ENCODE results near the gene ZBTB17.
"Not testable (repeated sequence)": the region's sequence is repeated elsewhere in the genome, so short reads cannot be mapped to it uniquely, and the experiment has no call there.

The ZBTB17 gene

DNA sequence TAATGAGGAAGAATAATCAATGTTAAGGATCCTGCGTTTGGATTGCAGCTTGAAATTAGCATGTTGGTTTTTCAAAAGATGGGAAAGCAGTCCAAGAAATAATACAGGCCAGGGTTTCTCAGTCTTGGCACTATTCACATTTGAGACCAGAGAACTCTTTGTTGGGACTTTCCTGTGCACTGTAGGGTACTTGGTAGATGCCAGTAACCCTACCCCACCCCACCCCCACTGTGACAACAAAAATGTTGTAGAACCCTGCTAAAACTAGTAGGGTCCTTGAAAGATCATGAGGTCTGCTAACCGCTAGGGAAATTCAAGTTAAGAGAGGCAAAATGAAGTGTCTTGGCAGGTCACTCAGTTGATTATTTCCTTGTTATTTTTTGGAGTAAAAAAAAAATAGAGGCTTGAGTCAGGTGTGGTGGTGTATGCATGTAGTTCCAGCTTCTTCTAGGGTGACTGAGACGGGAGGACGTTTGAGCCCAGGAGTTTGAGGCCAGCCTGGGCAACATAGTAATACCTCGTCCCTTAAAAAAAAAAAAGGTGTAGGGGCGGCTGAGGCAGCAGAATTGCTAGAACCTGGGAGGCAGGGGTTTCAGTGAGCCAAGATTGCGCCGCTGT, 75.1 kb downstream of the ZBTB17 start:
- H3K4me3 ChIP-seq (ENCODE audit: low read depth, low read length), result no peak overlapping the region
- in situ Hi-C loops (cut with HindIII; ENCODE audit: low sequenced_read_pairs), result no loop called here
- DNase-seq (ENCODE audit: low read depth, low spot score), result no peak
- TF ChIP-seq, protein P1, sequence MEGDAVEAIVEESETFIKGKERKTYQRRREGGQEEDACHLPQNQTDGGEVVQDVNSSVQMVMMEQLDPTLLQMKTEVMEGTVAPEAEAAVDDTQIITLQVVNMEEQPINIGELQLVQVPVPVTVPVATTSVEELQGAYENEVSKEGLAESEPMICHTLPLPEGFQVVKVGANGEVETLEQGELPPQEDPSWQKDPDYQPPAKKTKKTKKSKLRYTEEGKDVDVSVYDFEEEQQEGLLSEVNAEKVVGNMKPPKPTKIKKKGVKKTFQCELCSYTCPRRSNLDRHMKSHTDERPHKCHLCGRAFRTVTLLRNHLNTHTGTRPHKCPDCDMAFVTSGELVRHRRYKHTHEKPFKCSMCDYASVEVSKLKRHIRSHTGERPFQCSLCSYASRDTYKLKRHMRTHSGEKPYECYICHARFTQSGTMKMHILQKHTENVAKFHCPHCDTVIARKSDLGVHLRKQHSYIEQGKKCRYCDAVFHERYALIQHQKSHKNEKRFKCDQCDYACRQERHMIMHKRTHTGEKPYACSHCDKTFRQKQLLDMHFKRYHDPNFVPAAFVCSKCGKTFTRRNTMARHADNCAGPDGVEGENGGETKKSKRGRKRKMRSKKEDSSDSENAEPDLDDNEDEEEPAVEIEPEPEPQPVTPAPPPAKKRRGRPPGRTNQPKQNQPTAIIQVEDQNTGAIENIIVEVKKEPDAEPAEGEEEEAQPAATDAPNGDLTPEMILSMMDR (IDR thresholded peaks at IDR 0.05; ENCODE audit: low read depth, low read length), result no peak

DNA sequence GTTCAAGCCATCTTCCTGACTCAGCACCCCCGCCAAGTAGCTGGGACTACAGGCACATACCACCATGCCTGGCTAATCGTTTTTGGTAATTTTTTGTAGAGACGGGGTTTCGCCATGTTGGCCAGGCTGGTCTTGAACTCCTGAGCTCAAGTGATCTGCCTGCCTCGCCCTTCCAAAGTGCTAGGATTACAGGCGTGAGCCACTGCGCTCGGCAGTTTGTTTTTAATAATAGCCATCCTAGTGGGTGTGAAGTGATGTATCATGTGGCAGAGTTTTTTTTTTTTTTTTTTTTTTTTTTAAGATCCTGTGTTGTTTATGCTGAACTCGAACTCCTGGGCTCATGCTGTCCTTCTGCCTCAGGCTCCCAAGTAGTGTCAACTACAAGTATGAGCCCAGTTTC, 76.6 kb downstream of the ZBTB17 start:
- TF ChIP-seq, protein P1 (IDR thresholded peaks at IDR 0.05; ENCODE audit: low read depth, low read length), result no peak
- H3K4me3 ChIP-seq (ENCODE audit: low read depth, low read length), result no peak overlapping the region
- DNase-seq (ENCODE audit: low read depth, low spot score), result no peak
- in situ Hi-C loops (cut with HindIII; ENCODE audit: low sequenced_read_pairs), result no loop called here

DNA sequence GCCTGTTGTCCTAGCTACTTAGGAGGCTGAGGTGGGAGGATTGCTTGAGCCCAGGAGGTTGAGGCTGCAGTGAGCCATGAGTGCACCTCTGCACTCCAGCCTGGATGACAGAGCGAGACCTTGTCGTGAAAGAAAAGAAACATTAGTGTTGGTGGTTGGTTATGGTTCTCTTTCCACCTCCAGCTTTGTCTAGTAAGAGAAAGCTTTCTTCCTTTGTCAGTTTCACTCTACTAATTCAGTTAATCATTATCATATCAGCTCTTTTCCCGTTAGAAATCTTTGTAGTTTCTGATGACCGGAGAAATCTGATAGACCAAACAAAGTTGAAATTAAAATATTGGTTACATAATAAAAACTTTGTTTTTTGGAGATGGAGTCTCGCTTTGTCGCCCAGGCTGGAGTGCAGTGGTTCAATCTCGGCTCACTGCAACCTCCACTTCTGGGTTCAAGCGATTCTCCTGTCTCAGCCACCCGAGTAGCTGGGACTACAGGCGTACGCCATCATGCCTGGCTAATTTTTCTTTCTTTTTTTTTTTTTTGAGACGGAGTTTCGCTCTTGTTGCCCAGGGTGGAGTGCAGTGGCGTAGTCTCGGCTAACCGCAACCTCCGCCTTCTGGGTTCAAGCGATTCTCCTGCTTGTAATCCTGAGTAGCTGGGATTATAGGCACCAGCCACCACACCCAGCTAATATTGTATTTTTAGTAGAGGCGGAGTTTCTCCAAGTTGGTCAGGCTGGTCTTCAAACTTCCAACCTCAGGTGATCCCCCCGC, 78.9 kb downstream of the ZBTB17 start:
- H3K4me3 ChIP-seq (ENCODE audit: low read depth, low read length); in situ Hi-C loops (cut with HindIII; ENCODE audit: low sequenced_read_pairs); DNase-seq (ENCODE audit: low read depth, low spot score): not testable (repeated sequence)

DNA sequence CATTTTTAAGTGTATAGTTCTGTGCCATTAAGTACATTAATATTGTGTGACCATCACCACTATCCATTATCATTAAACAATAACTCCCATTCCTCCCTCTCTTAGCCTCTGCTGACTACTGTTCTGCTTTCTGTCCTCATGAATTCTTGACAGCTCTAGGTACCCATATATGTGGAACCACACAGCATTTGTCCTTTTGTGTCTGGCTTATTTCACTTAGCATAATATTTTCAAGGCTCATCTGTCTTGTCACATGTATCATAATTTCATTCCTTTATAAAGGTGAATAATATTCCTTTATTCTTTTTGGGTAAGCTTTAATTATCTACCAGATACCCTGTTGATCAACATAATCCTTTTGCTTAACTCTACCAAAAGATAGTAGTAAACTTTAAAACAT, 80.7 kb downstream of the ZBTB17 start:
- TF ChIP-seq, protein P1 (IDR thresholded peaks at IDR 0.05; ENCODE audit: low read depth, low read length), result no peak
- no peak for DNase-seq (ENCODE audit: low read depth, low spot score)
- H3K4me3 ChIP-seq (ENCODE audit: low read depth, low read length), result no peak overlapping the region
- in situ Hi-C loops (cut with HindIII; ENCODE audit: low sequenced_read_pairs), result no loop called here

DNA sequence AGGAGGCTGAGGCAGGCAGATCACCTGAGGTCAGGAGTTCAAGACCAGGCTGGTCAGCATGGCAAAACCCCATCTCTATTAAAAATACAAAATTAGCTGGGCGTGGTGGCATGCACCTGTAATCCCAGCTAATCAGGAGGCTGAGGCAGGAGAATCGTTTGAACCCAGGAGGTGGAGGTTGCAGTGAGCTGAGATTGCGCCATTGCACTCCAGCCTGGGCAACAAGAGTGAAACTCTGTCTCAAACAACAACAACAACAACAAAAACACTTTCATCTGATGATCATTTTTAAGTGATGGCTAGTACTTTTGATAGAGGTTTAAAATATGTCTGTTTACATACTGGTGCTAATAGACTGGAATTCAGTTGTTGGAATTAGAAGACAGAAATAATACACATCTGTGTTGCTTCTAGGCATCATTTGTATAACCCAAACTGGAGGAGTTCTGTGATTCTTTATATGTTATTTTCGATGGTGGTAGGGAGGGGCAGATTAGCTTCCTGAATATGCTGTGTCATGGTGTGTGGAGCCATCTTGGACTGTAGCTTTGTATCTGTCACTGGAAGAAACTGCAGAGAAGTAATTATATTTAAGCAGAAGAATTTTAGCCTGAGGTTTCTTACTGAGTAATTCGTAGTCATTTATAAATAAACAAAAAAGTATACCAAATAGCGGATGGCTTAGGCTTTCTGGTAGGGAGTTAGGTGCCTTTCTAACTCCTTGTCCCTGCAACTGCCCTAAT, 82.9 kb downstream of the ZBTB17 start:
- DNase-seq (ENCODE audit: low read depth, low spot score), result peak; percentile 55
- in situ Hi-C loops (cut with HindIII; ENCODE audit: low sequenced_read_pairs), result not testable (repeated sequence)

More for the DNA sequence above, 82.9 kb downstream of the ZBTB17 start:
- H3K4me3 ChIP-seq (ENCODE audit: low read depth, low read length), result not testable (repeated sequence)
